Transverse colon (tissue), 4 donors: ENCODE data around the gene EML3.

Experiments used
- EP300 ChIP-seq: sonication (generic); formaldehyde crosslinking; IDR thresholded peaks from one replicate; pipeline ENCODE4 v1.6.1; 2017; ENCODE audit warnings: antibody characterized with exemption, low read depth
- POLR2A ChIP-seq: fragments of 450-650 bp; IDR thresholded peaks from one replicate; pipeline ENCODE4 v1.6.1; 2016; ENCODE audit warnings: antibody characterized with exemption, mild to moderate bottlenecking, moderate library complexity
- POLR2AphosphoS5 ChIP-seq, 3 donors: sonication (generic); formaldehyde crosslinking; IDR thresholded peaks; one replicate each; pipeline ENCODE4 v1.6.1; 2016; ENCODE audit warnings: antibody characterized with exemption in 3 of 3
- TF ChIP-seq, protein P1 (sequence below), 5 experiments: fragments of 200-600 bp in 3 of 5; fragments of 450-650 bp in 2 of 5; sonication (generic) in 3 of 5; IDR thresholded peaks; 1 replicate in 2 of 5; 2 replicates in 3 of 5; pipeline ENCODE4 v1.5.1; 2016 to 2017; ENCODE audit warnings: antibody characterized with exemption in 5 of 5, inconsistent platforms in 3 of 5, mild to moderate bottlenecking in 2 of 5, moderate library complexity in 1 of 5

- TF ChIP-seq, protein P1, sequence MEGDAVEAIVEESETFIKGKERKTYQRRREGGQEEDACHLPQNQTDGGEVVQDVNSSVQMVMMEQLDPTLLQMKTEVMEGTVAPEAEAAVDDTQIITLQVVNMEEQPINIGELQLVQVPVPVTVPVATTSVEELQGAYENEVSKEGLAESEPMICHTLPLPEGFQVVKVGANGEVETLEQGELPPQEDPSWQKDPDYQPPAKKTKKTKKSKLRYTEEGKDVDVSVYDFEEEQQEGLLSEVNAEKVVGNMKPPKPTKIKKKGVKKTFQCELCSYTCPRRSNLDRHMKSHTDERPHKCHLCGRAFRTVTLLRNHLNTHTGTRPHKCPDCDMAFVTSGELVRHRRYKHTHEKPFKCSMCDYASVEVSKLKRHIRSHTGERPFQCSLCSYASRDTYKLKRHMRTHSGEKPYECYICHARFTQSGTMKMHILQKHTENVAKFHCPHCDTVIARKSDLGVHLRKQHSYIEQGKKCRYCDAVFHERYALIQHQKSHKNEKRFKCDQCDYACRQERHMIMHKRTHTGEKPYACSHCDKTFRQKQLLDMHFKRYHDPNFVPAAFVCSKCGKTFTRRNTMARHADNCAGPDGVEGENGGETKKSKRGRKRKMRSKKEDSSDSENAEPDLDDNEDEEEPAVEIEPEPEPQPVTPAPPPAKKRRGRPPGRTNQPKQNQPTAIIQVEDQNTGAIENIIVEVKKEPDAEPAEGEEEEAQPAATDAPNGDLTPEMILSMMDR (IDR thresholded peaks at IDR 0.05): no peak
- no peak for TF ChIP-seq POLR2A
- TF ChIP-seq POLR2AphosphoS5 (IDR thresholded peaks at IDR 0.05): no peak
- TF ChIP-seq EP300: no peak
Measured at GRCh38 chr11:62552485-62553079, 60.0 kb downstream of the EML3 start.
